Adipose tissue (tissue), 3 donors: Measurements from ENCODE around the gene ARID1B. TPM values are rescaled to one million over a fixed set of nuclear protein-coding genes. Genes with fewer than 3 reads are reported as not detected.
"Not testable (repeated sequence)": the region's sequence is repeated elsewhere in the genome, so short reads cannot be mapped to it uniquely, and the experiment has no call there.

Source experiments
- H3K27ac ChIP-seq: one replicate; pipeline ENCODE4 v1.5.1; 2013; ENCODE audit warnings: low read depth, low read length
- WGBS, 3 donors: extraction: QIAGEN DNeasy Blood & Tissue Kit; methylation state at CpG; one replicate each; pipeline ENCODE4 v1.1.7; 2013; 5-methylcytosine and 5-hydroxymethylcytosine counted together
- polyA plus RNA-seq, 3 donors: library from polyadenylated mRNA; stranded (reverse); fragments of 200-250 nt; gene quantifications; one replicate each; pipeline ENCODE4 v1.2.3, GENCODE V29; 2013
- donor health status: healthy with polysubstance abuse.
- donor health status: Bipolar disorder and iron deficiency.
- donor health status: healthy.

Gene ARID1B
- polyA plus RNA-seq, 3 donors, result 14.0 to 29.2 (median 21.9) TPM

GRCh38 chr6:156980515-156980914 is 203.3 kb downstream of the ARID1B start:
- no peak overlapping the region for H3K27ac ChIP-seq
- 87 to 90% (median 90%) methylated on average over 10 of the region's 10 CpGs for WGBS, 3 donors

GRCh38 chr6:156980948-156981347 is 203.8 kb downstream of the ARID1B start:
- 77 to 93% (median 92%) methylated on average over 2 of the region's 2 CpGs for WGBS, 3 donors
- no peak overlapping the region for H3K27ac ChIP-seq

GRCh38 chr6:156982168-156982567 is 205.0 kb downstream of the ARID1B start:
- H3K27ac ChIP-seq, result no peak overlapping the region
- 50 to 85% (median 54%) methylated on average over 3 of the region's 3 CpGs for WGBS, 3 donors

GRCh38 chr6:156982864-156983263 is 205.7 kb downstream of the ARID1B start:
- not testable (repeated sequence) for H3K27ac ChIP-seq
- WGBS, 3 donors, result 87 to 99% (median 92%) methylated on average over 4 of the region's 4 CpGs

GRCh38 chr6:156984178-156984738 is 207.1 kb downstream of the ARID1B start:
- WGBS, 3 donors, result 93 to 95% (median 93%) methylated on average over 3 of the region's 3 CpGs
- no peak overlapping the region for H3K27ac ChIP-seq

GRCh38 chr6:156985309-156985708 is 208.1 kb downstream of the ARID1B start:
- no peak overlapping the region for H3K27ac ChIP-seq
- 61 to 85% (median 78%) methylated on average over 3 of the region's 3 CpGs for WGBS, 3 donors

- H3K27ac ChIP-seq, result no peak overlapping the region
- 38 to 68% (median 42%) methylated on average over 6 of the region's 6 CpGs for WGBS, 3 donors
These were observed 211.3 kb downstream of the ARID1B start for GRCh38 chr6:156988276-156989158.

- no peak overlapping the region for H3K27ac ChIP-seq
- 70 to 82% (median 74%) methylated on average over 8 of the region's 8 CpGs for WGBS, 3 donors
These were observed 212.1 kb downstream of the ARID1B start for GRCh38 chr6:156989159-156989806.

GRCh38 chr6:156992020-156992804 is 215.0 kb downstream of the ARID1B start:
- 26 to 65% (median 48%) methylated on average over 13 of the region's 13 CpGs for WGBS, 3 donors
- H3K27ac ChIP-seq, result no peak overlapping the region

- H3K27ac ChIP-seq, result no peak overlapping the region
- WGBS, 3 donors, result 82 to 92% (median 90%) methylated on average over 2 of the region's 2 CpGs
These were observed 216.5 kb downstream of the ARID1B start for GRCh38 chr6:156993713-156994112.

- WGBS, 3 donors, result 57 to 64% (median 59%) methylated on average over 13 of the region's 13 CpGs
- no peak overlapping the region for H3K27ac ChIP-seq
These were observed 217.3 kb downstream of the ARID1B start for GRCh38 chr6:156994215-156995076.

GRCh38 chr6:156995502-156995901 is 218.3 kb downstream of the ARID1B start:
- 93 to 96% (median 96%) methylated on average over 5 of the region's 5 CpGs for WGBS, 3 donors
- H3K27ac ChIP-seq, result no peak overlapping the region

GRCh38 chr6:156996265-156996664 is 219.1 kb downstream of the ARID1B start:
- H3K27ac ChIP-seq, result no peak overlapping the region

GRCh38 chr6:156998794-156999330 is 221.7 kb downstream of the ARID1B start:
- 94 to 96% (median 95%) methylated on average over 7 of the region's 7 CpGs for WGBS, 3 donors
- H3K27ac ChIP-seq, result no peak overlapping the region

More at GRCh38 chr6:156996265-156996664, 219.1 kb downstream of the ARID1B start:
- 92 to 100% (median 99%) methylated on average over 2 of the region's 2 CpGs for WGBS, 3 donors

GRCh38 chr6:156999762-157000161 is 222.6 kb downstream of the ARID1B start:
- H3K27ac ChIP-seq, result no peak overlapping the region
- 97 to 99% (median 98%) methylated on average over 3 of the region's 3 CpGs for WGBS, 3 donors

- no peak overlapping the region for H3K27ac ChIP-seq
These were observed 224.5 kb downstream of the ARID1B start for GRCh38 chr6:157001716-157002115.

GRCh38 chr6:157002774-157003173 is 225.6 kb downstream of the ARID1B start:
- 91 to 98% (median 93%) methylated on average over 1 of the region's 1 CpG for WGBS, 3 donors
- no peak overlapping the region for H3K27ac ChIP-seq

More at GRCh38 chr6:157001716-157002115, 224.5 kb downstream of the ARID1B start:
- 95 to 96% (median 96%) methylated on average over 12 of the region's 12 CpGs for WGBS, 3 donors
